Glomerular visceral epithelial cell (primary cell): ENCODE data around the gene NCAPG2.
A peak's percentile ranks its signal among the peaks of the same experiment; 100 is the strongest.
"Not testable (repeated sequence)": the region's sequence is repeated elsewhere in the genome, so short reads cannot be mapped to it uniquely, and the experiment has no call there.

Source experiments
- DNase-seq: peaks from one replicate; pipeline ENCODE4 v3.0.0-alpha.2; 2016; ENCODE audit errors: extremely low spot score

NCAPG2 gene

DNA sequence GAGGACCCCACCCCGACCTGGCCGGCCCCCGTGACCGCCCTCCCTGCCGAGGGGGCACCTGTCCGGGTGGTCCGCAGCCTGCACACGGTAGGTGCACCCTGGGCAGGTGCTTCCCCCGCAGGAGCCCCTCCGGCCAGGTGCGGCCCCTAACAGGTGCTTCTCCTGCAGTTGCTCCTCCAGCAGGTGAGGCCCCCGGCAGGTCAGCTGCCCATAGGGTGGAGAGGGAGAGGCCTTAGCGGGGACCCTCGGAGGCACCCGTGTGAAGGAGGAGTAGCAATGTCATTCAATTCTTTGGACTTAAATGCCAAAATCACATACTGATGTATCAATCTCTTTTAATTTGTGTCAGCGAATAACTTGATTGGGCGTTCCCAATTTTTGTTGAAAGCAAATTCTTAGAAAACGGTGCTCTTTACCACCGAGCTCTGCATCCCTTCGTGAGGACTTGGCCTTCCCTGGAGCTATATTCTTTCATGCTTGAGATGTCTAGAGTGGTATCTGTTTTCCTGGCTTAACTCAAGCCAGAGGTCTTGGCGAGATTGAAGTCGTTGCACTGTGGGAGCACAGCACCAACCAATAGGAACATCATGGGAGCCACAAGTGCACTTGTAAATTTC is 738 bp upstream of the NCAPG2 start:
- no peak for DNase-seq

GRCh38 chr7:158703679-158704523 is 703 bp downstream of the NCAPG2 start:
- not testable (repeated sequence) for DNase-seq

DNA sequence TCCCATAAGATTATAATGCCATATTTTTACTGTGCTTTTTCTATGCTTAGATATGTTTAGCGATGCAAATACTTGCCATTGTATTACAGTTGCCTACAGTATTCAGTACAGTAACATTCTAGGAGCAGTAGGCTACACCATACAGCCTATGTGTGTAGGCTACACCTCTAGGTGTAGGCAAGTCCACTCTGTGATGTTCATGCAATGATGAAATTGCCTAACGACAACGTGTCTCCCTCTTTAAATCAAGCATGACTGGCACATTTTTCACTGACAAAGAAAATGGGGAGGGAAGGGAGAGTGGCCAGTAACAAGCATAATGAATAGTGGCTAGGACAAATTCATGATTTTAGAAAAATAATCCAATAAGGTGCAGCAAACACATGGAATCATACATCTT is 1.7 kb downstream of the NCAPG2 start:
- no peak for DNase-seq

GRCh38 chr7:158702196-158702595 is 2.4 kb downstream of the NCAPG2 start:
- DNase-seq, result no peak

DNA sequence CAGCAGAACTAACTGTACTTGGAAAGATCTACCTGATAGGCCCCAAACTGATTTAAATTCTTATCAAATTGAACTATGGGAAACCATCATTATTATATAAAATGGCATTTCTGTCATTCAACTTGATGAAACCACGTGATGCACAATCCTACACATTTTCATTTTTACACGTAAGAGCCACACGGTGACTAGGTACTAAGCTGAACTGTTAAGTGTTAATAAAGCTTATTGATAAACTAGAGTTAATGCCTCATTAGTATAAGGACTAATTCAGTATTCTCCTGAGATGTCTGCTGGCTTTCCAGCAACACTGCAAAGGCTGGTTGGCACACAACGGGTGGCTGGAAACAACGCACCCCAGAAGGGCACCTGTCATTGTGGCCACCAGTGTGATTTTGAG is 4.6 kb downstream of the NCAPG2 start:
- DNase-seq, result no peak

DNA sequence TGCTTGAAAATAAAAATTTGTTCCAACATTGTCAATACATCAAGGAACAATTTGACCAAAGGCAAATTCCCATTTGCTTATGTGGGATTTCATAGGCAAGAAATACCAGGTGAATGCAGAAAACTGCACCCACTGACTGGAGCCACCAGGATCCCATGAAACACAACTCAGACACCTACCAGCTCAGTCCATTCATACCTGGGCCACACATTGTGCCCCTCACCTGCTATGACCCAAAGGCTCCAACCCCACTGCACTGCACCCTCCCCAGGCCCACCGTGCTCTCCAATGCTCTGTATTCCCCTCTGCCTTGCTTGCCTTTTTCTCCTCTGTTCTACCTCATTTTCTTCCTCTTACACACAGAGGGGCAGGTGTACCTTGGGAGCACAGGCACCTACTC is 5.3 kb downstream of the NCAPG2 start:
- DNase-seq, result no peak

- no peak for DNase-seq
These were observed 5.9 kb downstream of the NCAPG2 start for GRCh38 chr7:158698657-158699195.

DNA sequence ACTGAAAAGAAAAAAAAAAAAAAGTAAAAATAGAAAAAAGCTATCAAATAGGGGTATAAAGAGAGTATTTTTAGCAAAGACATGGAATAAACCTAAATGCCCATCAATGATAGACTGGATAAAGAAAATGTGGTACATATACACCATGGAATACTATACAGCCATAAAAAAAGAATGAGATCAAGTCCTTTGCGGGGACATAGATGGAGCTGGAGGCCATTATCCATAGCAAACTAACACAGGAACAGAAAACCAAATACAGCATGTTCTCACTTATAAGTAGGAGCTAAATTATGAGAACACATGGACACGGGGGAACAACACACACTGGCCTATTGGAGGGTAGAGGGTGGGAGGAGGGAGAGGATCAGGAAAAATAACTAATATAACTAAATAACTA is 7.0 kb downstream of the NCAPG2 start:
- not testable (repeated sequence) for DNase-seq

DNA sequence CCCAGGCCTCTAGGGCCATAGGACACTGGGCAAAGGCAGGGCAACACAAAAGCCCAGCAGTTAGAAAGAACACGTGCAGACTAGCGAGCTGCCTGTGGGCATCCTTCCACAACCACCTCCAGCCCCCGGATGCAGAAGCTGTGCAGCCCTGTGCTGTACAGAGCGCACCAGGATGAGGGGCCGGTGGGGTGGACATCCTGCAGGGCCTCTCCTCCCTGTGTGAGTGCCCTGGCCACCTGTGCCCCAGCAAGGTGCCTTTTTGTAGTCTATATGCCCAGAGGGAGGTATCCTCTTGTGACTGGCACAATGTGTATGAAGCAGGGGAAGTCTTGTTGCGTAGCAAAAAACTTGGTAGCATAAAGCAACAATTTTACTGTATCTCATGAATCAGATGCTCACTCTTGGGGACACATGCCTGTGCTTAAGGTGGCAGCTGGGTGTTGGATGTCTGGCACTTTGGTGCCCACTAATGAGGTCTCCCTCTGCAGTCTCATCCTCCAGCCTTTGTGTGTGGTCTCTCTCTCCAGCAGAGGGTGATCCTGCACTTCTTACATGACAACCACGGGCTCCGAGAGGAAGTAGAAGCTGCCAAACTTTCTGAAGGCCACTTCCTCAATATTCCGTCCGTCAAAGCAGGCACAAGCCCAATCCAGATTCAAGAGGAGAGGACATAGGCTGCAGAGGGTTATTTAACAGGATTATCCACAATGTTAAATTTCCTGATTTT is 8.7 kb downstream of the NCAPG2 start:
- DNase-seq, result peak; percentile 51

- no peak for DNase-seq
These were observed 9.5 kb downstream of the NCAPG2 start for GRCh38 chr7:158695056-158695455.

- no peak for DNase-seq
These were observed 10.0 kb downstream of the NCAPG2 start for GRCh38 chr7:158694650-158695049.

DNA sequence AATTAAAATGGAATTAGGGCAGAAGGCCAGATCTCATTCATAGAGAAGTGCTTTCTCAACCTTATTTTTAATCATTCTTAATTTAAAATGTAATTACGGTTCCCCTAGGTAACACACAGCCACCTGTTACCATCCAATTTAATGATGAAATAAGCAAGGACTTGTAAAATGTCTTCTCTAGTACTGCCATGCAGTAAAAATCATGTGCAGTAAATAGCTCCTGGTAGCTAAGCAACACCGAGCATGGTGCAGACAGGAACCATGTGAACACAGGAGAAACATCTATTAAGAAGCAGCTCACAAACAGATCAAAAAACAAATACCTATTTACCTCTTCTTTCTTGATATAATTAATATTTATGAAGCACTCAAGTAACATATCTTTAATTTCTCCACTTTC is 15.1 kb downstream of the NCAPG2 start:
- DNase-seq, result no peak

- no peak for DNase-seq
These were observed 17.2 kb downstream of the NCAPG2 start for GRCh38 chr7:158687406-158687805.

- peak; percentile 28 for DNase-seq
These were observed 18.9 kb downstream of the NCAPG2 start for GRCh38 chr7:158685693-158686092.

GRCh38 chr7:158684329-158684728 is 20.3 kb downstream of the NCAPG2 start:
- no peak for DNase-seq

- peak; percentile 16 for DNase-seq
These were observed 21.1 kb downstream of the NCAPG2 start for GRCh38 chr7:158683541-158683940.

GRCh38 chr7:158682456-158682855 is 22.1 kb downstream of the NCAPG2 start:
- DNase-seq, result no peak

- no peak for DNase-seq
These were observed 23.9 kb downstream of the NCAPG2 start for GRCh38 chr7:158680754-158681153.

DNA sequence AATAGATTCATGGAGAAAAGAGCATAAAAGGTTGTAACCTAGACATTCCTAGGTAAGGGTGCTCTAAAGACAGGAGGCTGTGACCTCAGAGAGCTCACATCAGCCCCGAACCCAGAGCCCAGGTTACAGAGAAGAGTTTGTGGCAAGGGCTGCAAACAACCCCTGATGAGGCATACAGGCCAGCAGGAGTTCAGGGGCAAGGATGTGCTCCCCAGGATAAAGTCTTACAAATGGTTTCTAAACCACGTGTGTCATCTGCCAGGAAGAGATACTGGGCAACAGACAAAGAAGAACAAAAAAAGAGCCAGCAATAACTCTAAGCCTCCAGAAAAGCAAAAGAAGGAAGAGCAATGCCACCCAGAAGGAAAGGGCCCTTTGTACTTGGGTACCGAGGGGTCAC is 27.7 kb downstream of the NCAPG2 start:
- DNase-seq, result no peak

DNA sequence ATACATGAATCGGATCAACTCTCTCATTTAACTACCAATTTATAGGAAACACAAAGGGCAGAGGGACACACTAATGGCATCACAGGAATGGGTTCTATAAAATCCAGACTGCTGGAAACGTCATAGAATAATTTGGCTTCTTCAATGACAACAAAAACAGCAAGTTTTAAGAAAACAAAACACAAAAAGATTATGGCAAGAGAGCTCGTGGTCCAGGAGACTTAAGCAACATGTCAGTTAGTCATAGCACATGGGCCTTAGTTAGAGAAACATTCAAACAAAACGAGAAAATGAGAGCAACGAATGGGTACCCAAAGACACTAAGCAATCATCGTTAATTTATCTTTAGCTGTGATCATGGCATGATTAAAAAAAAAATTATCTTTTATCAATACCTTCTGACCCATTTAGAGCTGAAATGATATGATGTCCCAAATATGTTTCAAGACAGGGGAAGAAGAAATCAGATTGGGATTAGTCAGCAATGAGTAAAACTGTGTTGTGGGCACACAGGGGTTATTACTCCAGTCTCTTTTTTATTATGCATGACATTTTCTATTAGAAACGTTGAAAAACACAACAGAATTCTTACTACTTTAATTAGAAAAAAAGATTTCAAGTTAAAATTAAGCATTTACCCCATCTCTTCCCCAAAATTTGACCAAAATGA is 28.3 kb downstream of the NCAPG2 start:
- no peak for DNase-seq

DNA sequence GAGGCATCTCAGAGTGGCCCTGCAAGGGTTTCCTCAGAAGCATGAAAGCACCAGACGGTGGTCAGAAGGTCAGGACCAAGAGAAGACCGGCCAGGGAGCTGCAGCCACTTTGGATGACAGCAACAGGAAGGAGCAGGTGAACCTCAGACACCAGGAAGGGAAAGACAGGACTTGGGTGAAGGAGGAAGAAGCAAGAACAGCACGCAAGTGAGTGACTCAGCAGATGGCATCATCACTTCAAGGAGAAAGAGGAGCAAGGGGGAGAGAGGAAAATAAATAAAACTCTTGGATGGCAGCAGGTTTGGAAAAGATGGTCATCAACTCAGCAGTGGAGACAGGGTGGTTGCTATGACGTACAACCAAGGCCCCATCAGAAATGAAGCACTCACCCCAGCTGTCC is 31.6 kb downstream of the NCAPG2 start:
- DNase-seq, result peak; percentile 61

DNA sequence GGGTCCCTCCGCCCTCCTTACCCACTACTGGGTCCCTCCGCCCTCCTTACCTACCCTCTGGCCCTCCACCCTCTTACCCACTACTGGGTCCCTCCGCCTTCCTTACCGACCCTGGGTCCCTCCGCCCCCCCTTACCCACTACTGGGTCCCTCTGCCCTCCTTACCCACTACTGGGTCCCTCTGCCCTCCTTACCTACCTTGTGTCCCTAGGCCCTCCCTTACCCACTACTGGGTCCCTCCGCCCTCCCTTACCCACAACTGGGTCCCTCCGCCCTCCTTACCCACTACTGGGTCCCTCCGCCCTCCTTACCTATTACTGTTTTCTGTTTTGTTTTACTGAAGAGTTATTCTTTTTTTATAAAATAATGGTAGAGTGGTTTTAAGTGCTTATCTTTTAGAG is 36.5 kb downstream of the NCAPG2 start:
- not testable (repeated sequence) for DNase-seq
